SK-N-SH (cell line): ENCODE results near the gene ESRRA.
"Not testable (repeated sequence)": the region's sequence is repeated elsewhere in the genome, so short reads cannot be mapped to it uniquely, and the experiment has no call there.

Source experiments
- CTCF ChIP-seq: fragments of 200-600 bp; sonication (generic); IDR thresholded peaks from 2 replicates; pipeline ENCODE4 v1.6.1; 2017; ENCODE audit warnings: antibody characterized with exemption, mild to moderate bottlenecking, moderate library complexity
- POLR2AphosphoS5 ChIP-seq: IDR thresholded peaks from 2 replicates; pipeline ENCODE4 v1.6.1; 2012; ENCODE audit warnings: low read depth, low read length
- RCOR1 ChIP-seq: fragments of 150-350 bp; IDR thresholded peaks from 2 replicates; pipeline ENCODE4 v1.6.1; 2017; ENCODE audit warnings: antibody characterized with exemption, low read length
- RFX5 ChIP-seq: IDR thresholded peaks from 2 replicates; pipeline ENCODE4 v1.6.1; 2012; ENCODE audit warnings: mild to moderate bottlenecking, improper control_type of control experiment, low read length
- TAF1 ChIP-seq: IDR thresholded peaks from 2 replicates; pipeline ENCODE4 v1.6.1; 2012; ENCODE audit warnings: low read depth, mild to moderate bottlenecking, low read length, moderate library complexity, borderline replicate concordance
- USF2 ChIP-seq: fragments of 150-350 bp; IDR thresholded peaks from 2 replicates; pipeline ENCODE4 v1.6.1; 2017; ENCODE audit warnings: antibody characterized with exemption, low read length, low read depth, borderline replicate concordance
- YY1 ChIP-seq: IDR thresholded peaks from 2 replicates; pipeline ENCODE4 v1.4.0; 2012; ENCODE audit warnings: low read depth, mild to moderate bottlenecking

DNA sequence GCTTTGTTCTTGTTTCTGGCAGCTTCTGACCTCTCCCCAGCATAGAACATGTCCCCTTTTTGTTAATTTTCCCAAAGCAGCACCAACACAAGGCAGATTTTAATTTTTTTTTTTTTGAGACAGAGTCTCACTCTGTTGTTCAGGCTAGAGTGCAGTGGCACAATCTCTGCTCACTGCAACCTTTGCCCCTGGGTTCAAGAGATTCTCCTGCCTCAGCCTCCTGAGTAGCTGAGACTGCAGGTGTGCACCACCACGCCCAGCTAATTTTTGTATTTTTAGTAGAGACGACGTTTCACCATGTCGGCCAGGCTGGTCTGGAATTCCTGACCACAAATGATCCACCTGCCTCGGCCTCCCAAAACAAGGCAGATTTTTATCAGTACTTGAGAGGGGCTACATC, 2.5 kb downstream of the ESRRA start:
- not testable (repeated sequence) for TF ChIP-seq CTCF, POLR2AphosphoS5, RCOR1, USF2, TAF1, RFX5, YY1
